ENCODE measurements around the gene UNC119B. TPM values are rescaled to one million over a fixed set of nuclear protein-coding genes. Genes with fewer than 3 reads are reported as not detected.
A peak's percentile ranks its signal among the peaks of the same experiment; 100 is the strongest.

Gene UNC119B
- total RNA-seq, 1 donor from 2014 or later: 25.1 TPM

GRCh38 chr12:120711411-120711810 lies 1.2 kb downstream of the UNC119B start:
- DNase-seq (ENCODE audit: low spot score): no peak
- no peaks in the 10 kb centered on the region for H3K9me3 Mint-ChIP-seq
- peaks cover 40% of the 10 kb centered on the region for H3K36me3 Mint-ChIP-seq (ENCODE audit: low read depth)
- H3K27me3 Mint-ChIP-seq (ENCODE audit: low read depth): no peaks in the 10 kb centered on the region
- intact Hi-C loops (cut with micrococcal nuclease): loop anchor here (2.0 kb wide), 1 partner anchor 25 kb away; the partner anchor contains the start of gene MLEC
- H3K4me3 Mint-ChIP-seq (ENCODE audit: low read depth): peak overlapping the region; percentile 88
- H3K4me1 Mint-ChIP-seq (ENCODE audit: low read depth): peaks cover 29% of the 10 kb centered on the region
- H3K27ac Mint-ChIP-seq: peak overlapping the region; percentile 82

GRCh38 chr12:120712610-120713009 lies 2.4 kb downstream of the UNC119B start:
- H3K36me3 Mint-ChIP-seq (ENCODE audit: low read depth): peaks cover 44% of the 10 kb centered on the region
- intact Hi-C loops (cut with micrococcal nuclease): no loop called here

GRCh38 chr12:120713861-120714482 lies 3.7 kb downstream of the UNC119B start:
- DNase-seq (ENCODE audit: low spot score): peak; percentile 65
- intact Hi-C loops (cut with micrococcal nuclease): loop anchor here (1.0 kb wide), 2 partner anchors 67 to 131 kb away; no protein-coding TSS in a partner anchor
- H3K4me1 Mint-ChIP-seq (ENCODE audit: low read depth): peaks cover 34% of the 10 kb centered on the region
- H3K9me3 Mint-ChIP-seq: no peaks in the 10 kb centered on the region
- H3K27ac Mint-ChIP-seq: no peak overlapping the region
- no peaks in the 10 kb centered on the region for H3K27me3 Mint-ChIP-seq (ENCODE audit: low read depth)
- peaks cover 54% of the 10 kb centered on the region for H3K36me3 Mint-ChIP-seq (ENCODE audit: low read depth)
- no peak overlapping the region for H3K4me3 Mint-ChIP-seq (ENCODE audit: low read depth)

More at GRCh38 chr12:120712610-120713009, 2.4 kb downstream of the UNC119B start:
- Mint-ChIP-seq H3K4me3 (ENCODE audit: low read depth) (peak overlapping the region; percentile 88), H3K27ac (no peak overlapping the region), H3K27me3 (ENCODE audit: low read depth) (no peaks in the 10 kb centered on the region), H3K9me3 (no peaks in the 10 kb centered on the region), H3K4me1 (ENCODE audit: low read depth) (peaks cover 29% of the 10 kb centered on the region)
- DNase-seq (ENCODE audit: low spot score): no peak

- intact Hi-C loops (cut with micrococcal nuclease): no loop called here
- H3K36me3 Mint-ChIP-seq (ENCODE audit: low read depth): peaks cover 77% of the 10 kb centered on the region
- no peaks in the 10 kb centered on the region for H3K27me3 Mint-ChIP-seq (ENCODE audit: low read depth)
Measured at GRCh38 chr12:120718055-120718454, 7.8 kb downstream of the UNC119B start.

GRCh38 chr12:120719072-120719471 lies 8.8 kb downstream of the UNC119B start:
- DNase-seq (ENCODE audit: low spot score): no peak
- Mint-ChIP-seq H3K36me3 (ENCODE audit: low read depth) (peaks cover 71% of the 10 kb centered on the region), H3K9me3 (no peaks in the 10 kb centered on the region), H3K4me1 (ENCODE audit: low read depth) (peaks cover 17% of the 10 kb centered on the region), H3K27ac (no peak overlapping the region), H3K27me3 (ENCODE audit: low read depth) (no peaks in the 10 kb centered on the region), H3K4me3 (ENCODE audit: low read depth) (no peak overlapping the region)
- intact Hi-C loops (cut with micrococcal nuclease): no loop called here

More at GRCh38 chr12:120718055-120718454, 7.8 kb downstream of the UNC119B start:
- Mint-ChIP-seq H3K9me3 (no peaks in the 10 kb centered on the region), H3K4me3 (ENCODE audit: low read depth) (no peak overlapping the region), H3K4me1 (ENCODE audit: low read depth) (peaks cover 23% of the 10 kb centered on the region), H3K27ac (peak overlapping the region; percentile 7)
- no peak for DNase-seq (ENCODE audit: low spot score)

- Mint-ChIP-seq H3K27me3 (ENCODE audit: low read depth) (no peaks in the 10 kb centered on the region), H3K4me3 (ENCODE audit: low read depth) (no peak overlapping the region), H3K36me3 (ENCODE audit: low read depth) (peaks cover 71% of the 10 kb centered on the region), H3K27ac (no peak overlapping the region), H3K9me3 (no peaks in the 10 kb centered on the region), H3K4me1 (ENCODE audit: low read depth) (peaks cover 18% of the 10 kb centered on the region)
- no peak for DNase-seq (ENCODE audit: low spot score)
- intact Hi-C loops (cut with micrococcal nuclease): loop anchor here (10.0 kb wide), 1 partner anchor 255 kb away; the partner anchor contains the start of gene HNF1A
Measured at GRCh38 chr12:120719496-120720233, 9.4 kb downstream of the UNC119B start.

- intact Hi-C loops (cut with micrococcal nuclease): loop anchor here (10.0 kb wide), 1 partner anchor 254 kb away; the partner anchor contains the start of gene HNF1A
- Mint-ChIP-seq H3K36me3 (ENCODE audit: low read depth) (peaks cover 66% of the 10 kb centered on the region), H3K27ac (peak overlapping the region; percentile 51), H3K27me3 (ENCODE audit: low read depth) (no peaks in the 10 kb centered on the region), H3K9me3 (no peaks in the 10 kb centered on the region), H3K4me1 (ENCODE audit: low read depth) (peaks cover 25% of the 10 kb centered on the region), H3K4me3 (ENCODE audit: low read depth) (no peak overlapping the region)
- DNase-seq (ENCODE audit: low spot score): no peak
Measured at GRCh38 chr12:120720234-120720986, 10.2 kb downstream of the UNC119B start.

GRCh38 chr12:120720987-120721801 lies 10.9 kb downstream of the UNC119B start:
- H3K9me3 Mint-ChIP-seq: no peaks in the 10 kb centered on the region
- peaks cover 62% of the 10 kb centered on the region for H3K36me3 Mint-ChIP-seq (ENCODE audit: low read depth)
- no peak for DNase-seq (ENCODE audit: low spot score)
- intact Hi-C loops (cut with micrococcal nuclease): loop anchor here (10.0 kb wide), 1 partner anchor 254 kb away; the partner anchor contains the start of gene HNF1A
- H3K27me3 Mint-ChIP-seq (ENCODE audit: low read depth): no peaks in the 10 kb centered on the region
- H3K4me3 Mint-ChIP-seq (ENCODE audit: low read depth): no peak overlapping the region
- H3K4me1 Mint-ChIP-seq (ENCODE audit: low read depth): peaks cover 28% of the 10 kb centered on the region
- peak overlapping the region; percentile 51 for H3K27ac Mint-ChIP-seq

GRCh38 chr12:120721866-120722265 lies 11.6 kb downstream of the UNC119B start:
- DNase-seq (ENCODE audit: low spot score): no peak
- no peaks in the 10 kb centered on the region for H3K9me3 Mint-ChIP-seq
- H3K4me1 Mint-ChIP-seq (ENCODE audit: low read depth): peaks cover 32% of the 10 kb centered on the region
- H3K36me3 Mint-ChIP-seq (ENCODE audit: low read depth): peaks cover 56% of the 10 kb centered on the region
- H3K27ac Mint-ChIP-seq: no peak overlapping the region
- no peaks in the 10 kb centered on the region for H3K27me3 Mint-ChIP-seq (ENCODE audit: low read depth)
- intact Hi-C loops (cut with micrococcal nuclease): loop anchor here (10.0 kb wide), 1 partner anchor 253 kb away; the partner anchor contains the start of gene HNF1A
- no peak overlapping the region for H3K4me3 Mint-ChIP-seq (ENCODE audit: low read depth)

- Mint-ChIP-seq H3K4me1 (ENCODE audit: low read depth) (peaks cover 32% of the 10 kb centered on the region), H3K27ac (no peak overlapping the region), H3K4me3 (ENCODE audit: low read depth) (no peak overlapping the region), H3K36me3 (ENCODE audit: low read depth) (peaks cover 56% of the 10 kb centered on the region), H3K9me3 (no peaks in the 10 kb centered on the region), H3K27me3 (ENCODE audit: low read depth) (no peaks in the 10 kb centered on the region)
- intact Hi-C loops (cut with micrococcal nuclease): loop anchor here (10.0 kb wide), 1 partner anchor 252 kb away; the partner anchor contains the start of gene HNF1A
- no peak for DNase-seq (ENCODE audit: low spot score)
Measured at GRCh38 chr12:120722784-120723183, 12.5 kb downstream of the UNC119B start.

GRCh38 chr12:120724720-120725119 lies 14.5 kb downstream of the UNC119B start:
- DNase-seq (ENCODE audit: low spot score): no peak
- peaks cover 24% of the 10 kb centered on the region for H3K4me1 Mint-ChIP-seq (ENCODE audit: low read depth)
- H3K36me3 Mint-ChIP-seq (ENCODE audit: low read depth): peaks cover 46% of the 10 kb centered on the region
- no peak overlapping the region for H3K27ac Mint-ChIP-seq
- intact Hi-C loops (cut with micrococcal nuclease): loop anchor here (1.0 to 10.0 kb wide), 5 partner anchors 14 to 250 kb away; partner anchors contain the start of genes HNF1A, MLEC and UNC119B
- no peaks in the 10 kb centered on the region for H3K9me3 Mint-ChIP-seq
- H3K27me3 Mint-ChIP-seq (ENCODE audit: low read depth): no peaks in the 10 kb centered on the region
- H3K4me3 Mint-ChIP-seq (ENCODE audit: low read depth): peak overlapping the region; percentile 96

All from activated T-helper 2 cell treated with anti-CD3 and anti-CD28 coated beads, Interferon-gamma antibody, Interleukin-2, Interleukin-4, amounts not matched to agents 10 μg/mL and 5 μg/mL and 100 μg/mL, durations not matched to agents 14 hours and 24 hours and 36 hours (primary cell).